OCI-LY3 (cell line): ENCODE data around the gene SFXN5.

Source experiments
- H2AFZ ChIP-seq: fragments of 200-600, 300-600 bp; shearing (Covaris generic); 2 replicates; pipeline ENCODE4 v1.6.0; 2014; ENCODE audit warnings: antibody characterized with exemption, low read depth, low read length
- H3K27ac ChIP-seq: fragments of 200-600, 300-600 bp; sonication (generic); 2 replicates; pipeline ENCODE4 v1.5.1; 2014; ENCODE audit warnings: mild to moderate bottlenecking, low read length, moderate library complexity, mixed read lengths
- H3K27me3 ChIP-seq: fragments of 200-600, 300-600 bp; sonication (generic); 2 replicates; pipeline ENCODE4 v1.6.1; 2014; ENCODE audit warnings: low read depth, low read length, mixed read lengths
- H3K36me3 ChIP-seq: fragments of 200-600, 300-600 bp; sonication (generic); replicated peaks from 2 replicates; pipeline ENCODE3; 2014; ENCODE audit warnings: low read depth, low read length, mixed read lengths
- H3K4me1 ChIP-seq: fragments of 300-600, 200-600 bp; sonication (generic); 2 replicates; pipeline ENCODE4 v1.6.1; 2014; ENCODE audit warnings: low read length, mixed read lengths
- H3K4me2 ChIP-seq: fragments of 200-600, 300-600 bp; sonication (generic); 2 replicates; pipeline ENCODE4 v1.6.1; 2014; ENCODE audit warnings: low read length, mixed read lengths
- H3K4me3 ChIP-seq: fragments of 300-600, 200-600 bp; sonication (generic); 2 replicates; pipeline ENCODE4 v1.5.1; 2014; ENCODE audit warnings: antibody characterized with exemption, mild to moderate bottlenecking, low read length, moderate library complexity
- H3K79me2 ChIP-seq: fragments of 300-600, 200-600 bp; shearing (Covaris generic); 2 replicates; pipeline ENCODE4 v1.6.1; 2014; ENCODE audit warnings: mild to moderate bottlenecking, low read length, mixed read lengths
- H3K9ac ChIP-seq: fragments of 300-600, 200-600 bp; shearing (Covaris generic); 2 replicates; pipeline ENCODE4 v1.6.0; 2014; ENCODE audit warnings: mild to moderate bottlenecking, low read length, moderate library complexity
- H3K9me3 ChIP-seq: fragments of 200-600, 300-600 bp; shearing (Covaris generic); 2 replicates; pipeline ENCODE4 v1.6.1; 2014; ENCODE audit warnings: low read length, mixed read lengths; ENCODE audit not compliant: insufficient read depth
- H4K20me1 ChIP-seq: fragments of 200-600, 300-600 bp; sonication (generic); 2 replicates; pipeline ENCODE4 v1.6.1; 2016; ENCODE audit warnings: low read length, mixed read lengths; ENCODE audit not compliant: insufficient read depth
- CTCF ChIP-seq: fragments of 200-600, 300-600 bp; sonication (generic); IDR thresholded peaks from 2 replicates; pipeline ENCODE4 v1.5.1; 2014; ENCODE audit warnings: antibody characterized with exemption, low read length, low read depth
- EZH2phosphoT487 ChIP-seq: fragments of 200-600 bp; shearing (Covaris generic); IDR thresholded peaks from 2 replicates; pipeline ENCODE4 v1.6.1; 2018; ENCODE audit warnings: antibody characterized with exemption, mixed run types, low read depth

Gene SFXN5

DNA sequence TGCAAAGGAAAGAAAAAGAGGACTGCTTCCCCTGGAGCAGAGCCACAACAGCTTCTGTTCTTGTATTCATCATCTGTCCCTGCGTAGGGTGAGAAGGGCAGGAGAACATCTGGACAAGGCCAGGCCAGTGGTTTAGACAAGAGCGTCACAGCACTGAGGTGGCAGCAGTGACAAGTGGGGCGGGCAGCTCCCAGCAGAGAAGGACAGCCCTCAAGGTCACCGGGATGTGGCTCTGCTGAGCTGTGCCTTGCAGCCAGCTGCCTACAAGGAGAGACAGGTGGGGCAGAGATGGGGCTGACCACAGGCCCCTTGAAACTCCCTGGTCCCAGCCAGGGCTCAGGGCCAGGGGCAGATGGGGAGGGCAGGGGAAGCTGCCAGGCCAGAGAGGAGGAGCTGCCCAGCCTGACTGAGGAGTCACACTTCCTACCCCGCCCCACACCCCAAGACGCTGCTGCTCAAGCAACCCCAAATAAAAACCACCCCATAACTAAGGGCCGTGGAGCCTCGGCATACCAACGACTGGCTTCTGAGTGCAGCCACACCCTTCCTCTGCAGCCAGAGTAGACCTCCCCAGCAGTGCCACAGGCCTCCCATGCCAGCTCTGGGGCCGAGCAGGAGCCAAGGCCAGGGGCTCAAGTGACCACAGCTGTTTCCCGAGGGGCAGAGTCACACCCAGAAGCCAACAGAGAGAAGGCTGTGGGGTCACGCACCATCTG, 35.9 kb upstream of the SFXN5 start:
- no peaks in the 10 kb centered on the region for H3K27me3 ChIP-seq
- no peak overlapping the region for H3K4me3 ChIP-seq
- H3K4me2 ChIP-seq = no peak overlapping the region
- no peak overlapping the region for H2AFZ ChIP-seq
- H3K4me1 ChIP-seq = no peaks in the 10 kb centered on the region
- H3K9ac ChIP-seq = no peak overlapping the region
- H3K9me3 ChIP-seq = no peaks in the 10 kb centered on the region
- TF ChIP-seq EZH2phosphoT487 (no peak), CTCF (no peak)
- H4K20me1 ChIP-seq = no peaks in the 10 kb centered on the region
- no peak overlapping the region for H3K27ac ChIP-seq
- H3K79me2 ChIP-seq = no peaks in the 10 kb centered on the region
- no peaks in the 10 kb centered on the region for H3K36me3 ChIP-seq

- Histone ChIP-seq H3K4me3 (no peak overlapping the region), H4K20me1 (no peaks in the 10 kb centered on the region), H3K9ac (no peak overlapping the region), H3K9me3 (no peaks in the 10 kb centered on the region), H3K27me3 (no peaks in the 10 kb centered on the region), H3K36me3 (no peaks in the 10 kb centered on the region), H3K79me2 (no peaks in the 10 kb centered on the region), H3K4me1 (no peaks in the 10 kb centered on the region), H3K4me2 (no peak overlapping the region), H2AFZ (no peak overlapping the region), H3K27ac (no peak overlapping the region)
- TF ChIP-seq CTCF (no peak), EZH2phosphoT487 (no peak)
Observed at GRCh38 chr2:73106791-73107190, 35.3 kb upstream of the SFXN5 start.

GRCh38 chr2:73105511-73105971, 34.0 kb upstream of the SFXN5 start:
- no peaks in the 10 kb centered on the region for H4K20me1 ChIP-seq
- no peak for TF ChIP-seq CTCF
- TF ChIP-seq EZH2phosphoT487 = no peak
- H3K4me3 ChIP-seq = no peak overlapping the region
- H3K27me3 ChIP-seq = no peaks in the 10 kb centered on the region
- no peaks in the 10 kb centered on the region for H3K4me1 ChIP-seq
- H3K36me3 ChIP-seq = no peaks in the 10 kb centered on the region
- no peak overlapping the region for H3K9ac ChIP-seq
- no peak overlapping the region for H3K4me2 ChIP-seq
- no peaks in the 10 kb centered on the region for H3K9me3 ChIP-seq
- no peak overlapping the region for H2AFZ ChIP-seq
- no peaks in the 10 kb centered on the region for H3K79me2 ChIP-seq
- no peak overlapping the region for H3K27ac ChIP-seq

- Histone ChIP-seq H3K79me2 (no peaks in the 10 kb centered on the region), H4K20me1 (no peaks in the 10 kb centered on the region), H3K27ac (no peak overlapping the region), H3K4me2 (no peak overlapping the region), H3K27me3 (no peaks in the 10 kb centered on the region), H3K4me3 (no peak overlapping the region), H2AFZ (no peak overlapping the region), H3K36me3 (no peaks in the 10 kb centered on the region), H3K9ac (no peak overlapping the region), H3K4me1 (no peaks in the 10 kb centered on the region), H3K9me3 (no peaks in the 10 kb centered on the region)
- TF ChIP-seq CTCF (no peak), EZH2phosphoT487 (no peak)
Observed at GRCh38 chr2:73104933-73105332, 33.4 kb upstream of the SFXN5 start.
